Measurements from ENCODE around the gene TREH. TPM values are rescaled to one million over a fixed set of nuclear protein-coding genes. Genes with fewer than 3 reads are reported as not detected.

Gene TREH
- total RNA-seq, 1 donor from 2014 or later = 0.25 TPM

DNA sequence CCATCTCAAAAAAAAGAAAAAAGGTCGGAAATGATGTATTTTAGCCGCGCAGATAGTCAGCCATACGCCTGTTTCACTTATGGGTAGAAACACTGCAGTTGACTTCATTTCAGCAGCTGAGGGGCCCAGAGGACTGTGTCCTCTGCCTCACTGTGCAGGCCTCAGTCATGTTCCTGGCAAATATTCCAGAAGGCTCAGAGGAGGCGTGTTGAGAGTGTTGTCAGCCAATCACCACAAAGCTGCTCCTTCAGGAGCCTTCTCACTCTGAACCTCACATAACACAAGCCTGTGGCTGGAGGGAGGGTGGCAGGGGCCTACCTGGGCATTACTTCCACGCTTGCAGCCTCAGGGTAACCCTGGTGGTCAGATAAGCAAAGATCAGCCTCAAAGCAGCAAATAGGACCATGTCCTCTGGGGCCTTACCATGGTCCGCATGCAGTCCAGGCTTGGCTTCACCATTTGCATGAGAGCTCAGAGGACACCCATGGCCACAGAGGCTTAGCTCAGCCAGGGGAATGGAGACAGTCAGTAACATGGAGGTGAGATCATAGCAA lies 17.3 kb upstream of the TREH start:
- DNase-seq (ENCODE audit: extremely low spot score in 2 of 2) = no peak
- intact Hi-C loops (cut with DNase I) = no loop called here
- Histone ChIP-seq H3K4me3 (no peak overlapping the region), H3K27me3 (no peaks in the 10 kb centered on the region), H3K27ac (no peak overlapping the region), H3K4me1 (peaks cover 13% of the 10 kb centered on the region), H3K9me3 (no peaks in the 10 kb centered on the region), H3K36me3 (no peaks in the 10 kb centered on the region)
- no peak for TF ChIP-seq POLR2A (IDR thresholded peaks at IDR 0.05)
- no peak for TF ChIP-seq POLR2AphosphoS5 (IDR thresholded peaks at IDR 0.05; ENCODE audit: insufficient read depth in 1 of 2, low read depth in 1 of 2)
- TF ChIP-seq, protein P1, sequence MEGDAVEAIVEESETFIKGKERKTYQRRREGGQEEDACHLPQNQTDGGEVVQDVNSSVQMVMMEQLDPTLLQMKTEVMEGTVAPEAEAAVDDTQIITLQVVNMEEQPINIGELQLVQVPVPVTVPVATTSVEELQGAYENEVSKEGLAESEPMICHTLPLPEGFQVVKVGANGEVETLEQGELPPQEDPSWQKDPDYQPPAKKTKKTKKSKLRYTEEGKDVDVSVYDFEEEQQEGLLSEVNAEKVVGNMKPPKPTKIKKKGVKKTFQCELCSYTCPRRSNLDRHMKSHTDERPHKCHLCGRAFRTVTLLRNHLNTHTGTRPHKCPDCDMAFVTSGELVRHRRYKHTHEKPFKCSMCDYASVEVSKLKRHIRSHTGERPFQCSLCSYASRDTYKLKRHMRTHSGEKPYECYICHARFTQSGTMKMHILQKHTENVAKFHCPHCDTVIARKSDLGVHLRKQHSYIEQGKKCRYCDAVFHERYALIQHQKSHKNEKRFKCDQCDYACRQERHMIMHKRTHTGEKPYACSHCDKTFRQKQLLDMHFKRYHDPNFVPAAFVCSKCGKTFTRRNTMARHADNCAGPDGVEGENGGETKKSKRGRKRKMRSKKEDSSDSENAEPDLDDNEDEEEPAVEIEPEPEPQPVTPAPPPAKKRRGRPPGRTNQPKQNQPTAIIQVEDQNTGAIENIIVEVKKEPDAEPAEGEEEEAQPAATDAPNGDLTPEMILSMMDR (IDR thresholded peaks at IDR 0.05) = no peak

GRCh38 chr11:118694771-118695170 lies 15.3 kb upstream of the TREH start:
- no peaks in the 10 kb centered on the region for H3K9me3 ChIP-seq
- H3K27ac ChIP-seq = no peak overlapping the region
- no peaks in the 10 kb centered on the region for H3K27me3 ChIP-seq
- DNase-seq (ENCODE audit: extremely low spot score in 2 of 2) = no peak
- TF ChIP-seq, protein P1 (IDR thresholded peaks at IDR 0.05) = no peak
- TF ChIP-seq POLR2A (IDR thresholded peaks at IDR 0.05) (no peak), POLR2AphosphoS5 (IDR thresholded peaks at IDR 0.05; ENCODE audit: insufficient read depth in 1 of 2, low read depth in 1 of 2) (no peak)
- no peak overlapping the region for H3K4me3 ChIP-seq
- H3K4me1 ChIP-seq = peaks cover 26% of the 10 kb centered on the region
- intact Hi-C loops (cut with DNase I) = loop anchor here (5.0 kb wide), 1 partner anchor 263 kb away; the partner anchor contains the start of gene UPK2
- no peaks in the 10 kb centered on the region for H3K36me3 ChIP-seq

DNA sequence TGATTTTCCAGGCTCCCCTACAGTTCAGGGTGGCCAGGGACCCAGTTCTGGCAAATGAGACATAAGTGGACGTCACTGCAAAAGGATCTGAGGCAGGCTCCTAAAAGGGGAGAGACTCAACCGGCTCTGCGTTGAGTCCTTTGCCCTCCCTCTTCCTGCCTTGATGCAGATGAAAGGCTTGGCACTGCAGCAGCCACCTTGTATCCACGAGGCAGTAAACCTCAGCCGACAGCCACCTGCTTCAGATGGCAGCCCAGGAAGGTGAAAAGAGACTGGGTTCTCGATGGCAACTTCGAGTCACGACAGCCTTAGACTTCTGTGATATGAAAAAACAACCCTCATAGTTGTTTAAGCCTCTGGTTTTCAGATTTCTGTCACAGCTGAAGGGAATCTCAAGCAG lies 14.7 kb upstream of the TREH start:
- H3K4me3 ChIP-seq = no peak overlapping the region
- intact Hi-C loops (cut with DNase I) = loop anchor here (5.0 kb wide), 1 partner anchor 263 kb away; the partner anchor contains the start of gene UPK2
- no peaks in the 10 kb centered on the region for H3K9me3 ChIP-seq
- no peaks in the 10 kb centered on the region for H3K27me3 ChIP-seq
- no peak for DNase-seq (ENCODE audit: extremely low spot score in 2 of 2)
- no peaks in the 10 kb centered on the region for H3K36me3 ChIP-seq
- TF ChIP-seq POLR2AphosphoS5 (IDR thresholded peaks at IDR 0.05; ENCODE audit: insufficient read depth in 1 of 2, low read depth in 1 of 2) = no peak
- TF ChIP-seq POLR2A (IDR thresholded peaks at IDR 0.05) = no peak
- TF ChIP-seq, protein P1 (IDR thresholded peaks at IDR 0.05) = no peak
- H3K4me1 ChIP-seq = peaks cover 31% of the 10 kb centered on the region
- no peak overlapping the region for H3K27ac ChIP-seq

DNA sequence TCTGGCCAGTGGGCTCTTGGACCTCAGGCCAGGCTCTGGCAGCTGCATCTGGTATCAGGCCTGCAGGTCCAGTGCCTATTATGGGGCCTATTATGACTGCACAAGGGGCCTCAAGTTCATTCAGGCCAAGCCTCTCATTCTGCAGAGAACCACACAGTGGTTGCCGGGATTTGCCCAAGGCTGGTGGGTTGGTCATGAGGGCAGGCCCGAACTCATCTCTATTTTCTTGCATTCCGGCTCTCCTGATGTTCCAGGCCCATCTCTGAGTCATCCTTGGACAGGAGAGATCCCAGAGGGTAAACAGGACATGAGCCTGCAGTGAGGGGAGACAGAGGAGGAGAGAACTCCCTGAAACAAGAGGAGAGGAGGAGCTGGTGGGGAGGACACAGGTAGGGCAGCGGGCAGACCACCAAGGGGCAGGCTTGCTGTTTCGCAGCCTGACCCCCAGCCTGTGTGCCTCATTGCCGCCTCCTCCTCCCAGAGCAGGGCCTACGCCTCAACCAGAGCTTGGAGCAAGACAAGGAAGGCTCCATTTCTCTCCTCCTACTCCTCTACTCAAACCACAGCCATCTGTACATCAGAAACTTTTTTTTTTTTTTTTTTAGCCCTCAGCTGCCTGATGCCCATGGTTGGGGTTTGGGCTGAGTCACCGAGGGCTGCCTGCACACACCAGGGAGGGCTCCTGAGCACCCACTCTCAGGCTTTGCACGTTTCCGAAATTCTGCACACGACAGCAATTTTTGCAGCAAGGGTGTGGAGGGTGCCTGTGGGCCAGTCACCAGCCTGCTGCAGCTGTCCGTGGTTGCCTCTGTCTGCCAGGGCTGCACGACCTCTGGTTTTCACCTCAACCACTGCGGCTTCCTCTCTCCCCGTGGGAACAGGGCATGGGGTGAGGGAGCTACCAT lies 12.7 kb upstream of the TREH start:
- no peak overlapping the region for H3K4me3 ChIP-seq
- no peaks in the 10 kb centered on the region for H3K36me3 ChIP-seq
- no peak for DNase-seq (ENCODE audit: extremely low spot score in 2 of 2)
- no peaks in the 10 kb centered on the region for H3K27me3 ChIP-seq
- H3K4me1 ChIP-seq = peaks cover 33% of the 10 kb centered on the region
- H3K9me3 ChIP-seq = no peaks in the 10 kb centered on the region
- TF ChIP-seq POLR2AphosphoS5 (IDR thresholded peaks at IDR 0.05; ENCODE audit: insufficient read depth in 1 of 2, low read depth in 1 of 2) (peak in 1 of 2 donors; percentile 40), POLR2A (IDR thresholded peaks at IDR 0.05) (no peak)
- intact Hi-C loops (cut with DNase I) = loop anchor here (2.0 to 5.0 kb wide), 2 partner anchors 99 to 265 kb away; partner anchors contain the start of genes DDX6 and UPK2
- peak overlapping the region; percentile 7 for H3K27ac ChIP-seq

- intact Hi-C loops (cut with DNase I) = loop anchor here (2.0 to 5.0 kb wide), 2 partner anchors 100 to 267 kb away; partner anchors contain the start of genes DDX6 and UPK2
- Histone ChIP-seq H3K36me3 (no peaks in the 10 kb centered on the region), H3K9me3 (no peaks in the 10 kb centered on the region), H3K27ac (peak overlapping the region; percentile 88), H3K27me3 (no peaks in the 10 kb centered on the region), H3K4me3 (peak overlapping the region; percentile 32 to 50), H3K4me1 (peaks cover 33% of the 10 kb centered on the region)
- TF ChIP-seq POLR2AphosphoS5 (IDR thresholded peaks at IDR 0.05; ENCODE audit: insufficient read depth in 1 of 2, low read depth in 1 of 2) (no peak), POLR2A (IDR thresholded peaks at IDR 0.05) (no peak)
- TF ChIP-seq, protein P1 (IDR thresholded peaks at IDR 0.05) = no peak
- DNase-seq (ENCODE audit: extremely low spot score in 2 of 2) = no peak
Measured at GRCh38 chr11:118690553-118691304, 11.3 kb upstream of the TREH start.

Data from vagina (tissue), 2 donors.